Measurements from ENCODE around the gene WDFY3. TPM values are rescaled to one million over a fixed set of nuclear protein-coding genes. Genes with fewer than 3 reads are reported as not detected.

The WDFY3 gene
- total and polyA plus RNA-seq, 4 donors: 7.5 to 229 (median 75.8) TPM

DNA sequence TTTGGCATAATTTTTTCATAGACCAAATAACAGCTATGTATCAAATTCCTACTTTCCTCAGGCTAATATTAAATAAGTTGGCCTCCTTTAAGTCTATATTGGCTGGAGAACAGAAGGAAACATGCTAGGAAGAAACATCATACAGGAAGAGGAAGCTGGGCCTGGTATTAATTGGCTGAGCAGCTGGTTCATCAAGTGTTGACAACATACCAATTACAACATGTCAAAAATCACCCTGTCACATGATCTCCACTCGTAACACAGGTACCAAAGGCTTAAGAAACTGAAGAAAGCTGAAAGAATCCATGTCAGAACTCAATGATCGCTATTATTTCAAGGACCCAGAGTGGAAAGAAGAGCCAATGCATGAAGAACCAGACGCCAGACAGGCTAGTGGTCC, 10.5 kb downstream of the WDFY3 start:
- WGBS, 2 donors: 60 to 66% methylated on average over 3 of the region's 3 CpGs
- Histone ChIP-seq H3K27me3 (ENCODE audit: control insufficient read depth in 3 of 3, insufficient read depth in 3 of 3, low read length in 2 of 3) (no peaks in the 10 kb centered on the region), H3K4me1 (ENCODE audit: control insufficient read depth in 5 of 5, insufficient read depth in 5 of 5, low read length in 5 of 5) (peaks cover 4 to 33% (median 6%) of the 10 kb centered on the region in 5 donors), H3K36me3 (ENCODE audit: control insufficient read depth in 4 of 4, insufficient read depth in 4 of 4, low read length in 4 of 4) (no peaks in the 10 kb centered on the region), H3K9me3 (ENCODE audit: control insufficient read depth in 4 of 4, insufficient read depth in 3 of 4, low read length in 3 of 4) (no peaks in the 10 kb centered on the region), H3K4me3 (no peak overlapping the region), H3K9ac (ENCODE audit: insufficient read depth in 1 of 2, low read length in 2 of 2) (no peak overlapping the region), H3K27ac (ENCODE audit: low read depth in 1 of 2, low read length in 1 of 2) (peak overlapping the region in 1 of 2 donors; percentile 70)
- ATAC-seq (ENCODE audit: insufficient read depth, low FRiP score) (no peak), DNase-seq (peak in 1 of 3 donors; percentile 34)
- no peak for TF ChIP-seq CTCF (IDR thresholded peaks at IDR 0.05; ENCODE audit: control extremely low read depth, extremely low read depth)

GRCh38 chr4:84954982-84955567, 11.4 kb downstream of the WDFY3 start:
- Histone ChIP-seq H3K4me1 (ENCODE audit: control insufficient read depth in 5 of 5, insufficient read depth in 5 of 5, low read length in 5 of 5) (peaks cover 4 to 33% (median 6%) of the 10 kb centered on the region in 5 donors), H3K36me3 (ENCODE audit: control insufficient read depth in 4 of 4, insufficient read depth in 4 of 4, low read length in 4 of 4) (no peaks in the 10 kb centered on the region), H3K4me3 (no peak overlapping the region), H3K9ac (ENCODE audit: insufficient read depth in 1 of 2, low read length in 2 of 2) (no peak overlapping the region), H3K9me3 (ENCODE audit: control insufficient read depth in 4 of 4, insufficient read depth in 3 of 4, low read length in 3 of 4) (no peaks in the 10 kb centered on the region), H3K27me3 (ENCODE audit: control insufficient read depth in 3 of 3, insufficient read depth in 3 of 3, low read length in 2 of 3) (no peaks in the 10 kb centered on the region), H3K27ac (ENCODE audit: low read depth in 1 of 2, low read length in 1 of 2) (no peak overlapping the region)
- ATAC-seq (ENCODE audit: insufficient read depth, low FRiP score): no peak
- no peak for DNase-seq
- 80 to 81% methylated on average over 6 of the region's 6 CpGs for WGBS, 2 donors
- no peak for TF ChIP-seq CTCF (IDR thresholded peaks at IDR 0.05; ENCODE audit: control extremely low read depth, extremely low read depth)

GRCh38 chr4:84952776-84953175, 13.7 kb downstream of the WDFY3 start:
- Histone ChIP-seq H3K27me3 (ENCODE audit: control insufficient read depth in 3 of 3, insufficient read depth in 3 of 3, low read length in 2 of 3) (no peaks in the 10 kb centered on the region), H3K4me1 (ENCODE audit: control insufficient read depth in 5 of 5, insufficient read depth in 5 of 5, low read length in 5 of 5) (peaks cover 1 to 29% (median 10%) of the 10 kb centered on the region in 5 donors), H3K4me3 (no peak overlapping the region), H3K9ac (ENCODE audit: insufficient read depth in 1 of 2, low read length in 2 of 2) (no peak overlapping the region), H3K9me3 (ENCODE audit: control insufficient read depth in 4 of 4, insufficient read depth in 3 of 4, low read length in 3 of 4) (no peaks in the 10 kb centered on the region), H3K27ac (ENCODE audit: low read depth in 1 of 2, low read length in 1 of 2) (no peak overlapping the region), H3K36me3 (ENCODE audit: control insufficient read depth in 4 of 4, insufficient read depth in 4 of 4, low read length in 4 of 4) (no peaks in the 10 kb centered on the region)
- WGBS, 2 donors: 93% methylated on average over 1 of the region's 1 CpG
- DNase-seq: no peak
- ATAC-seq (ENCODE audit: insufficient read depth, low FRiP score): no peak
- TF ChIP-seq CTCF (IDR thresholded peaks at IDR 0.05; ENCODE audit: control extremely low read depth, extremely low read depth): no peak

- no peaks in the 10 kb centered on the region for H3K36me3 ChIP-seq (ENCODE audit: control insufficient read depth in 4 of 4, insufficient read depth in 4 of 4, low read length in 4 of 4)
- DNase-seq (no peak), ATAC-seq (ENCODE audit: insufficient read depth, low FRiP score) (peak; percentile 38)
- H3K9me3 ChIP-seq (ENCODE audit: control insufficient read depth in 4 of 4, insufficient read depth in 3 of 4, low read length in 3 of 4): no peaks in the 10 kb centered on the region
- no peak overlapping the region for H3K4me3 ChIP-seq
- no peak for TF ChIP-seq CTCF (IDR thresholded peaks at IDR 0.05; ENCODE audit: control extremely low read depth, extremely low read depth)
- no peaks in the 10 kb centered on the region for H3K27me3 ChIP-seq (ENCODE audit: control insufficient read depth in 3 of 3, insufficient read depth in 3 of 3, low read length in 2 of 3)
- H3K9ac ChIP-seq (ENCODE audit: insufficient read depth in 1 of 2, low read length in 2 of 2): no peak overlapping the region
- no peak overlapping the region for H3K27ac ChIP-seq (ENCODE audit: low read depth in 1 of 2, low read length in 1 of 2)
- 0 to 39% methylated on average over 1 of the region's 1 CpG for WGBS, 2 donors
- H3K4me1 ChIP-seq (ENCODE audit: control insufficient read depth in 5 of 5, insufficient read depth in 5 of 5, low read length in 5 of 5): peaks cover 1 to 29% (median 7%) of the 10 kb centered on the region in 5 donors
Measured at GRCh38 chr4:84952004-84952403, 14.5 kb downstream of the WDFY3 start.
